ENCODE data around the gene WSCD1.

Gene WSCD1

GRCh38 chr17:6079155-6079888, 9.1 kb downstream of the WSCD1 start:
- Histone ChIP-seq H3K9ac (no peak overlapping the region), H3K27ac (no peak overlapping the region), H3K4me2 (ENCODE audit: low read length) (no peak overlapping the region), H3K9me3 (ENCODE audit: control insufficient read depth, low read length) (no peaks in the 10 kb centered on the region), H3K4me1 (no peaks in the 10 kb centered on the region), H3K4me3 (ENCODE audit: low read depth, low read length) (no peak overlapping the region), H2AFZ (no peak overlapping the region), H3K27me3 (ENCODE audit: control insufficient read depth, insufficient read depth, low read length) (no peaks in the 10 kb centered on the region), H3K79me2 (no peaks in the 10 kb centered on the region), H3K36me3 (ENCODE audit: control insufficient read depth, insufficient read depth, low read length) (no peaks in the 10 kb centered on the region)
- no peak for TF ChIP-seq CTCF (IDR thresholded peaks at IDR 0.05)

GRCh38 chr17:6079960-6080359, 9.8 kb downstream of the WSCD1 start:
- Histone ChIP-seq H3K9me3 (ENCODE audit: control insufficient read depth, low read length) (no peaks in the 10 kb centered on the region), H3K4me2 (ENCODE audit: low read length) (no peak overlapping the region), H3K4me3 (ENCODE audit: low read depth, low read length) (no peak overlapping the region), H3K9ac (no peak overlapping the region), H3K27me3 (ENCODE audit: control insufficient read depth, insufficient read depth, low read length) (no peaks in the 10 kb centered on the region), H3K4me1 (no peaks in the 10 kb centered on the region), H3K79me2 (no peaks in the 10 kb centered on the region), H3K36me3 (ENCODE audit: control insufficient read depth, insufficient read depth, low read length) (no peaks in the 10 kb centered on the region), H2AFZ (no peak overlapping the region), H3K27ac (no peak overlapping the region)
- TF ChIP-seq CTCF (IDR thresholded peaks at IDR 0.05), result no peak

GRCh38 chr17:6080711-6081430, 10.7 kb downstream of the WSCD1 start:
- Histone ChIP-seq H3K9me3 (ENCODE audit: control insufficient read depth, low read length) (no peaks in the 10 kb centered on the region), H3K4me1 (no peaks in the 10 kb centered on the region), H3K79me2 (no peaks in the 10 kb centered on the region), H3K9ac (no peak overlapping the region), H3K4me3 (ENCODE audit: low read depth, low read length) (no peak overlapping the region), H3K4me2 (ENCODE audit: low read length) (no peak overlapping the region), H3K27ac (no peak overlapping the region), H2AFZ (no peak overlapping the region), H3K27me3 (ENCODE audit: control insufficient read depth, insufficient read depth, low read length) (no peaks in the 10 kb centered on the region), H3K36me3 (ENCODE audit: control insufficient read depth, insufficient read depth, low read length) (no peaks in the 10 kb centered on the region)
- TF ChIP-seq CTCF (IDR thresholded peaks at IDR 0.05), result no peak

- TF ChIP-seq CTCF (IDR thresholded peaks at IDR 0.05), result no peak
- H3K79me2 ChIP-seq, result no peaks in the 10 kb centered on the region
- H2AFZ ChIP-seq, result no peak overlapping the region
- no peak overlapping the region for H3K4me3 ChIP-seq (ENCODE audit: low read depth, low read length)
- no peaks in the 10 kb centered on the region for H3K27me3 ChIP-seq (ENCODE audit: control insufficient read depth, insufficient read depth, low read length)
- no peaks in the 10 kb centered on the region for H3K9me3 ChIP-seq (ENCODE audit: control insufficient read depth, low read length)
- H3K4me2 ChIP-seq (ENCODE audit: low read length), result no peak overlapping the region
- no peaks in the 10 kb centered on the region for H3K4me1 ChIP-seq
- no peak overlapping the region for H3K9ac ChIP-seq
- H3K36me3 ChIP-seq (ENCODE audit: control insufficient read depth, insufficient read depth, low read length), result no peaks in the 10 kb centered on the region
- no peak overlapping the region for H3K27ac ChIP-seq
Observed at GRCh38 chr17:6082335-6082734, 12.2 kb downstream of the WSCD1 start.
